GM12872 (cell line): ENCODE results near the gene PRRT2.
A peak's percentile ranks its signal among the peaks of the same experiment; 100 is the strongest.

Experiments used
- TF ChIP-seq, protein P1 (sequence below): IDR thresholded peaks from 3 replicates; pipeline ENCODE4 v1.5.1; 2011; ENCODE audit warnings: low read depth, mild to moderate bottlenecking, low read length, moderate library complexity; ENCODE audit not compliant: insufficient read depth

PRRT2 gene

DNA sequence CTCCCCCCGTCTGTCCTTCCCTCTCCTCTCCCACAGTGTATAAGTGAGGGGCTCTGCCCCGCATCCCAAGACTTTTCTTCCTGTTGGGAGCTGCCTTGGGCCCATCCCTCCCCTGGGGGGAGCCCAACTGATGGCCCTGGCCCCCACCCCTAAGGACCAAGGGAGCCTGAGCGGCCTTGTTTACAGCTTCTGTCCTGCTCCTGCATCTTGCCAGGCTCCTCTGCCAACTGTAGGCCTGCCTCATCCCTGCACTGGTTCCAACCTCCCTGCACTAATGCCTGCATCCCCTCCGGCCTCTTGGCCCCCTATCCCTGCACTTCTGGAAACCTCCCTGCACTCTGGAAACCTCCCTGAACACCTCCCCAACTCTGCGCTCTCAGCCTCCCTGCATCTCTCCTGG is 2.6 kb downstream of the PRRT2 start:
- TF ChIP-seq, protein P1, sequence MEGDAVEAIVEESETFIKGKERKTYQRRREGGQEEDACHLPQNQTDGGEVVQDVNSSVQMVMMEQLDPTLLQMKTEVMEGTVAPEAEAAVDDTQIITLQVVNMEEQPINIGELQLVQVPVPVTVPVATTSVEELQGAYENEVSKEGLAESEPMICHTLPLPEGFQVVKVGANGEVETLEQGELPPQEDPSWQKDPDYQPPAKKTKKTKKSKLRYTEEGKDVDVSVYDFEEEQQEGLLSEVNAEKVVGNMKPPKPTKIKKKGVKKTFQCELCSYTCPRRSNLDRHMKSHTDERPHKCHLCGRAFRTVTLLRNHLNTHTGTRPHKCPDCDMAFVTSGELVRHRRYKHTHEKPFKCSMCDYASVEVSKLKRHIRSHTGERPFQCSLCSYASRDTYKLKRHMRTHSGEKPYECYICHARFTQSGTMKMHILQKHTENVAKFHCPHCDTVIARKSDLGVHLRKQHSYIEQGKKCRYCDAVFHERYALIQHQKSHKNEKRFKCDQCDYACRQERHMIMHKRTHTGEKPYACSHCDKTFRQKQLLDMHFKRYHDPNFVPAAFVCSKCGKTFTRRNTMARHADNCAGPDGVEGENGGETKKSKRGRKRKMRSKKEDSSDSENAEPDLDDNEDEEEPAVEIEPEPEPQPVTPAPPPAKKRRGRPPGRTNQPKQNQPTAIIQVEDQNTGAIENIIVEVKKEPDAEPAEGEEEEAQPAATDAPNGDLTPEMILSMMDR, result no peak

DNA sequence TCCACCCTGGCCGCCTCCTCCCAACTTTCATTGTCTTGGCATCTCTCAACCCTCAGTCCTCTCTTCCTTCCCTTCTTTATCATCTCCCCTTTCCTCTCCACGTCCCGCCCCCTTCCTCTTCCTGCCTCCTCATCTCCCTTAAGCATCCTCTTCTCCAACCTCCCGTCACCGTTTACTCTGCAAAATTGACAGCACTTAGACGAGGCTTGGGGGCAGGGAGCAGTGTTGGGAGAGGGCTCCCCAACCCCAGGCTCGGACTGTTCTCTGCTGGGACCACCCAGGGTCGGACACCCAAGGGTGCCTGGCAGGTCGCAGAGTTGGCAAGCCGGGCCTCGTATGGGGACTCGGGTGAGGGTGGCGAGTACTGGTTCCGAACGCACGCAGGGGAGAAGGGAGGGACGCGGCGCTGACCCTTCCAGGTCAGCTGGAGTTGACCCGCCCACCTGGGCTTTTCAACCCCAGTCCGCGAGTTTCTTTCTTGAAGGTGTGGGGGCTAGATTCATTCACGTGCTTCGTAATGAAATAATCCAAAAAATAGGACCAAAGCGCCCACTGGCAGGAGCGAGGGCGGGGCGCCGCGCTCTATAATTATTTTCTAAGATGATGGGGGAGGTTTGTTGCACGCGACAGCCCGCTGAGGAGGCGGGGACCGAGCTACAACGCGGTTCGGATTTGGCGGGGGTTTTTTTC is 3.2 kb downstream of the PRRT2 start:
- TF ChIP-seq, protein P1, result no peak

DNA sequence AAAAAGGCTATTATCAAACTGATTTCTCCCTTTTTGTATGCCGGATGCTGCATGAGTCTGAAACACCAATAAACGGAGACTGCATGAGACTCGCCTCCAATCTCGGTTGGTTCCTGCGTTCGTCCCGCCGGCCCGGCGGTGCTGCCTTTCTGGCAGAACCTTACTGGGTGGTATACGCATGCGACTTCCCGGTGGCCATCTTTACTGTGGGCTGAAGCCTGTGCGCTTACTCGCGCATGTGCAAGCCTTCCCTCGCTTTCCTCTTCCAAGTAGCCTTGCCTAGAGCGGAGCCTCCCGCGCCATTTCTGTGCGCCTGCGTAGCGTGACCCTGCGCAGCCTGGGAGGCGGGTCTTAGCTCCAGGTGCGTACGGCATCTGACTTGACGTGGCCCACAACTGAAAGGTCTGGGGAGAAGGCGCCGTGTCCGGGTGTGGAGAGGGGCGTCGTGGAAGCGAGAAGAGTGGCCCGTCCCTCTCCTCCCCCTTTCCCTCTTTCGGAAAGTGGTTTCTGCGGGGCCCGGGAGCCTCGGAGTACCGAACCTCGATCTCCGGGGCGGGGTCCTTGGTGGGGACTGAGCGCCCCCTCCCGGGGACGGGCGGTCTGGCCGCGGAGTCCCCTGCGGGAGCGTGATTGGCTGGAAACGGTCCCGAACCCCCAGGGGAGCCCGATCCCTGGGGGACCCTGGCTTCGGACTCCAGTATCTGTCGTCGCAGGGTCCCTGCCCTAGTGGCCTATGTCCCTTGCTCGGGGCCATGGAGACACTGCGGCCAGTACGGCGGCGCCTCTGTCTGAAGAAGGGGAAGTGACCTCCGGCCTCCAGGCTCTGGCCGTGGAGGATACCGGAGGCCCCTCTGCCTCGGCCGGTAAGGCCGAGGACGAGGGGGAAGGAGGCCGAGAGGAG is 4.0 kb downstream of the PRRT2 start, which contains the start of gene PAGR1:
Gene PAGR1 (plus strand): TSS at position 360 of the 901 bp plus-strand sequence. CDS start 374 bp downstream, at position 734.
- TF ChIP-seq, protein P1, result peak; percentile 92

DNA sequence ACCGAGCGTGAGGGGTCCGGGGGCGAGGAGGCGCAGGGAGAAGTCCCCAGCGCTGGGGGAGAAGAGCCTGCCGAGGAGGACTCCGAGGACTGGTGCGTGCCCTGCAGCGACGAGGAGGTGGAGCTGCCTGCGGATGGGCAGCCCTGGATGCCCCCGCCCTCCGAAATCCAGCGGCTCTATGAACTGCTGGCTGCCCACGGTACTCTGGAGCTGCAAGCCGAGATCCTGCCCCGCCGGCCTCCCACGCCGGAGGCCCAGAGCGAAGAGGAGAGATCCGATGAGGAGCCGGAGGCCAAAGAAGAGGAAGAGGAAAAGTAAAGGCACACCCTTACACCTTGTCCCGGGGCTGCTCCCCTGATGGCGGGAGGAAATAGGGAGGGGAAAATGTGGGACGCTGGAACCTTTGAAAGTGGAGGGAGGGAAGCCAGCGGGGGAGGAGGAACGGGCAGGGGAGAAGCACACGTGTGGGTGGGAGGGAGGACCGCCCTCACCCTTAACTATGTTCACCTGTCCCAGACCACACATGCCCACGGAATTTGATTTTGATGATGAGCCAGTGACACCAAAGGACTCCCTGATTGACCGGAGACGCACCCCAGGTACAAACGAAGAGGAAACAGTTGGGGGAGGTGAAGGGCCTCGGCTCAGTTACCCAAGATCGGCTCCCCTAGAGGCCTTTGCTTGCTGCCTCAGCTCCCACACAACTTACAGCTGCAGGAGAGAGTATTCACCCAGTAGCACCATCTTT is 4.9 kb downstream of the PRRT2 start:
- TF ChIP-seq, protein P1, result peak; percentile 43; the same call in 1 of the 3 replicates

DNA sequence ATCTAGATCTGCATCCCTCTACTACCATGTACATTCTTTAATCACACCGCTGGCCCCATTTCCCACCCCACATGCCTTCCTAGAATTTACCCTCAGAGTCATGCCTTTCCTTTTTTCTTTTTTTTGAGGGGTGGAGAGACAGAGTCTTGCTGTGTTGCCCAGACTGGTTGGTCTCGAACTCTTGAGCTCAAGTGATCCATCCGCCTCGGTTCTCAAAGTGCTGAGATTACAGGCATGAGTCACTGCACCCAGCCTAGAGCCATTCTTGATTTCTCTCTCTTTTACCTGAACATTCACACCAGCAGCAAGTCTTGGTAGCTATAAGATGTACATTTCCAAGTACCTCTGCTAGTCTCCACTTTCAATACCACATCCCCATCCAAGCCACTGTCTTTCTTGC is 6.1 kb downstream of the PRRT2 start:
- TF ChIP-seq, protein P1, result no peak

DNA sequence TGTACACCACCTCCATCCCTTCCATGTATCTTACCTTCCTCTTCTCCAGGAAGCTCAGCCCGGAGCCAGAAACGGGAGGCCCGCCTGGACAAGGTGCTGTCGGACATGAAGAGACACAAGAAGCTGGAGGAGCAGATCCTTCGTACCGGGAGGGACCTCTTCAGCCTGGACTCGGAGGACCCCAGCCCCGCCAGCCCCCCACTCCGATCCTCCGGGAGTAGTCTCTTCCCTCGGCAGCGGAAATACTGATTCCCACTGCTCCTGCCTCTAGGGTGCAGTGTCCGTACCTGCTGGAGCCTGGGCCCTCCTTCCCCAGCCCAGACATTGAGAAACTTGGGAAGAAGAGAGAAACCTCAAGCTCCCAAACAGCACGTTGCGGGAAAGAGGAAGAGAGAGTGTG is 7.5 kb downstream of the PRRT2 start:
- TF ChIP-seq, protein P1, result no peak

DNA sequence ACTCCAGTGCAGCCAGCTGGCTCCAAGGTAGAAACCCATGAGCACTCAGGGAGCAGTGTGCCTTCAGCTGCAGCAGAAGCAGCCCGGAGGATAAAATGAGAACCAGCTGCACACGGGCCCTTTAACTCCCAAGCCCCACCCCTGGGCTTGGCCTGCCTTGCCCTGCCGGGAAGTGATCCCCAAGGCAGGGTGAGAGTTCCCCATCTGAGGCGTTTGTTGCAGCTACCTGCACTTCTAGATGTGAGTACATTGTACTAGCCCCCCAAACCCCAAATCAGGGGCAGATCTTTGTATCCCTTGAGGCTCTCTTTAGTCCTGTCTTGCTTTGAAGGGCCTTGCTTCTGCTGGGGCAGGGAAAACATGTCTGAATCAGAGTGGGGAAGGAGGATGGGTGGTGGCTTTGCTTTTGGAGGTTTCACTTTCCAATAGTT is 8.3 kb downstream of the PRRT2 start, which contains the start of gene MVP:
Gene MVP (plus strand): TSS at position 192 of the 431 bp plus-strand sequence. CDS start 10,088 bp downstream, outside the sequence.
- TF ChIP-seq, protein P1, result no peak
